Stimulated activated CD8-positive, alpha-beta memory T cell treated with anti-CD3 and anti-CD28 coated beads, Interleukin-4, amount 100 ng/mL, for 1 hour (primary cell): ENCODE results near the gene MAB21L1.

Source experiments
- DNase-seq, 2 donors: peaks; one replicate each; pipeline ENCODE4 v3.0.0-alpha.2; 2020; ENCODE audit warnings: low read depth in 2 of 2, low spot score in 1 of 2

MAB21L1 gene

DNA sequence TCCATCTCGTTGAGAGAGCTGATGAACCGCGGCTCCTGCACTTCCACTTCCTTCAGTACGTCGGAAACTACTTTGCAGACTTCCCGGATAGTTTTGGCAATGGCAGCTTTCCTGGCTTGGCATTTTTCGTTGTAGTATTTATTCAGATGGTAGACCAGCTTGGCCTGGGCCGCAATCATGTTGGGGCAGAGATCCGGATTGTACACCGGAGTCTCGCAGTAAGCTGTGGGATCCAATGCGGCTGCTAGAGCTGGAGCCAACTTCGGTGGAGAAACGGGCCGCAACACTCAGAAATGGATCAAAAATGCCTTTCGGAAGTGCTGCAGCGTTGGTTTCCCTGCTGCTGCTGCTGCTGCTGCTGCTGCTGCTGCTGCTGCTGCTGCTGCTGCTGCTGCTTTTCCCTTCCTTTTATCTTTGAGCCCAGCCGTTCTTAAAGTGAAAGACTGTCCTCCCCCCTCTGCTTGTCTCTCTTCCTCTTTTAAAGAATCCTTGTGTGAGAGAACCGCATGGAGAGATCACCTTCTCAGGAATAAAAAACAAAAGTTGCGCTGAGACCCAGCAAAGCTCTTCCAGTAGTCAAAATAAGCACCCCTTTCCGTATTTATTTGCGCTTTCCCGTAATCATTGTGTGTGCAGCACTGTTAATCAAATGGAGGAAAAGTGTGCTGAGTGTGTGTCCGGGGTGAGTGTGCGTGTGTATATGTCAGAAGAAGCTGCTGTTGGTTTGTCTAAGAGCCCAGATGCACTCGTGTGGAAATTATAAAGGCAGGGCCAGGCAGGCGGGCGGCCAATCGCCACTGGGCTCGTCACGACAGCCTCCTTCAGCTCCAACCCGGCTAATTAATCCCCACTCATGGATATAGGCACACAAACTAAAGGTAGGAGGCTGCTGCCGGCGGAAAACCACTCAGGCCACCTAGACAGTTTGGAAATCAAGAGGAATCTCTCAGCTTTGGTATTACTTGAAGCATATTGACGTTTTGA, at the start of gene MAB21L1:
MAB21L1 (minus strand) TSS at position 730 of the 984 bp plus-strand sequence; CDS start at position 179, 551 bp downstream.
- DNase-seq, result no peak

DNA sequence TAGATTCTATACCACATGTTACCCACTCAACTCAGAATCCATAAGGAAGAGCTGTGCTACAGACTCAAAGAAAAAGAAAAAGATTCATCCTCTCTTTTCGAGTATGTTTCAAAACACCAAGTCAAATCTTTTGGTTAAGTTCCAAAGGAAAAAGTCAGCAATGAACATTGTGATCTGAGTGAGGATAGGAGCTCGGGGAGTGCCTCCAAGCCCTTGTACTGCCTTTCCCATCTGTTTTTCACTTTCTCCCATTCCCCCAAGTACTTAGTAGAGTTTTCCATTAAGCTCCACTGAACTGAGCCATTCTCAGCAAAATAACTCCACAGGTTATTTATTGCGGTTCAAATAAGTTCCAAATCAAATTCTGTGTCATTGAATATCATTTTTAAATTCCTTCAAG, 47.7 kb upstream of the MAB21L1 start:
- DNase-seq, result no peak

DNA sequence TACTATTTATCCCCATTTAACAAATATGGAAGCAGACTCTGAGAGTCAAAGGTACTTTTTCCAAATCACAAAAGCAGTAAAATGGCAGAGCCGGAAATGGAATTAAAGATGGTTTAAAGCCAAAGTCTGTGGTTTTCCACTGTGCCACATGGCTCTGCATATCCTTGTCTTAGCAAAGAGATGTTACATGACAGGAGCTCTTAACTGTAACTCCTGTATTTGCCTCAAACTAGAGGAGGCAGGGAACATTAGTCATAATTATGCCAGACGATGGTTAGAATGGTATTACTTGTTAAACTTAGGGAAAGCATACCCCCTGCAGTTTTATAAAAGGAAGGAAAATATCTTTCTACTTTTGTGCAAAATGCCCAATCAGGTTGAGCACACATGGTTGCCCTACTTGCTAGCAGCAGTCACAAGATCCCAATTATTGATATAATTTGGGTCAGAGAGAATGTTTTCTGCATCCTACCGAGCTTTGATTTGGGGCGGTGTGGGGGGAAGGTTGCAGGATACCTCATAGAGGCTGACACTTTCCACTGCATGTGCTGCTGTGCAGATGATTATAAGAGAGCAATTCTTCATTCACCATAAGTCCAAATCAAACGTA, 42.0 kb upstream of the MAB21L1 start:
- DNase-seq, result no peak

DNA sequence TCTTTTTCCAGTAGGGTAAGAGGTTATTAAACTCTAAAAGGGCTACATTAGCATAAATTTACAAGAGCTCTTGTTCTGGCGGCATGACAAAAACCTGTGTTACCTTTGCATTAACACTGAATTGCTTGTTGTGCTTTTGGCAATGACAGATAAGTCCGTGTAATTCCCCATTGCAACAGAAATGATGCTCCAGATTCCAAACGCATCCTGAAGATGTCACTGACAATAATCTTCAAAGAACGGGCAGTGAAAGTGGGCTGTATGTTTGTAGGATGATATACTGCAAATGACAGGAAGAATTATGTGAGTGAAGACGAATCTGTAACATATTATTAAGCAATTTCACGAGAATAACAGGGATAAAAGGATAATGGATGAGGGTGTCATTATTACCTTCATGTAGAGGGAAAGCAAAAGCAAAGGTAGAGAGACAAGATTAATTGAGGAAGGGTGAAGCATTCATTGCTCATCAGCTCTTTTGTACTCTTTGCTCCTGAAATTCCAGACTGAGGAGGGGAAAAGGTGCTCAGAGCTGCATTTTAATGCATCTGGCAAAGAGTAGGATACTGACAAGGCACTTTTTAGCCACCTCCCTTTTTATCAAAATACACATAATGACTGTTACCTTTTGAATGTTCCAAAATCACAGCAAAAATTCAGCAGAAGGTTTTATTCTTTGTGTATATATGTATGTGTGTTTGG, 38.5 kb upstream of the MAB21L1 start:
- DNase-seq, result no peak

DNA sequence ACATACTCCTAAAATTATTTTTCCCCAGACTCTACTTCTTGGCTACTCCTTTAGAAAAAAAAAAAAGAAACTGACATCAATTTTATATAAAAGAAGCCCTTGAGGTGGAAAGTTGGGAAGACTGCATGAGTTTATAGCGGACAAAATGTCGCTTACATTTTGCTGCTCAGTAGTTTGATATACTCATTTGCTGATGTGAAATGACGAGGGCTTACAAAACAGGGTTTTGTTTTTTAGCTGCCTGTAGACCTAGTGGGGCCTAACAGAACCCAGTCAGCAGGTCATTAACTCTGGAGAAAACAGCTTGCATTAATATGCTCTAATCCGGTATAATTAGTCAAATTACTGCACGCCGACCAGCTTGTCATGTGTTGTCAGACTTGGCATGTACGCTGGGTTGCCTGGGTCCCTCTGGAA, 37.6 kb upstream of the MAB21L1 start:
- DNase-seq, result no peak

DNA sequence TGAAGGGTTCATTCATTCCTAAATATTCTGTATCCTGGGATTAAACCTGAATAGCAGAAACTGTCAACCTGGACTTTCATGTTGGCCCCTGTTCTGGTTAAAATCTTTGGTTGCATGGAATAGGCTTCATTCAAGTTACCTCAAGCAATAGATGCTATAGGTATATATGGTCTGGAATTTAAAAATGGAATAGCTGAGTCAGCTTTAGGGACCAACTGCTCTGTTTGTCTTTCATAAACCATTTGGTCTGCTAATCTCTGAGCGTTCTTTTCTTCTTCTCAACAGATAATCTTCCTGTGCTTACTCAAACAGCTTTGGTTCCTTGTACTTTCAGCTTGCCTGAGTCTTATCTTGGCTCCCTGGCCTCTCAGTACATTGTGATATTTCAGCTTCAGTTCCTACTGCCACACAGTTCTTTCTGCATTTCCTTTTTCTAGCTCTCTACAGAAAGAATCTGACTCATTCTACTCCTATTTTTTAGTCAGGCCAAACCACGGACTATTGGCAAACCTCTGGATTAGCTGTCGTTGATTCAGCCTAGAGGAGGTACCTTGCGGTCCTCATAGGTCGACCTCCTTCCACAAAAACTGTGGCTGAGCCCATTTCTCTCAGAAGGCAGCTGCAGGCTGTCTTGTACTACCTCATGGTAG, 35.9 kb upstream of the MAB21L1 start:
- DNase-seq, result no peak

DNA sequence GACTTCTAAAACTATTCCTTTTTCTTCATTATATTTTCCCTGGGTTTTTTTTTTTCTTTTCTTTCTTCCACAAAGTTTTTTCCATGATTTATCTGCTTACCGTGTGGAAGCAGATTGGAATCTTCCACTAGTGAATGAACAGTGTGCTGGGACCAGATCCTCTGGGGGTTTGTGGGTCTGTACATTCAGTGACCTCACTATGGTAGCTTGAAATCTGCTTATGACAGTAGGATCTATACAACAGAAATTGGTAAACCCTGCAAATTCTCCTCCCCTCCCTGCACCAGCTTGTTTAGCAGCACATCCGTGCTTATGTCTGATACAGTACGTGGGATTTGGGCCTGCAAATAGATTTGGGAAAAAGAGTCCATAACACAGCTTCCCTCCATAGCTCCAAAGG, 26.0 kb upstream of the MAB21L1 start:
- no peak for DNase-seq

DNA sequence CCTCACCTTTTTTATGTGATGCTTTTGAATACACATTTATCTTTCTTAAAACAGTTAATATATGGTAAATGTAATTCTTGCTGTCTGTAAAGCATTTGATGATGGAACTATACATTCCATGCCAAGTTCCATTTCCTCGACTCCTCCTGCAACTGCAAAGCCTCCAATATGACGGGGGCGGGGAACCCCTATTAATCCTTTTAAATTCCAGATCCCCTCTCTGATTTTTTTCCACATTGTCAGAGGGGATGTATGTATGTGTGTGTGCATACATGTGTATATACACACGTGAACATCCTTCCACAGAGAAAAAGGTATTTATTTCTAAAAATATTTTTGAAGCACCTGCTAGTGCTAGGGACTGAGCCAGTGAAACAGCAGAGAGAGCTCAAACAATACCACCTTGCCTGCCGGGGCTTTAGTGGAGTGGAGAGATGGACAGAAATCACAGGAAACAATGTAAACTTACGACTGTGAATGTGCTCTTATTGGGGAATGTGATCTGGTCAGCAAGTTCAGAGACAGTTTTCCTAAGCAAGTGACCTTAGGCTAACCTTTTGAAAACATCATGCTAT, 25.3 kb upstream of the MAB21L1 start:
- DNase-seq, result no peak

DNA sequence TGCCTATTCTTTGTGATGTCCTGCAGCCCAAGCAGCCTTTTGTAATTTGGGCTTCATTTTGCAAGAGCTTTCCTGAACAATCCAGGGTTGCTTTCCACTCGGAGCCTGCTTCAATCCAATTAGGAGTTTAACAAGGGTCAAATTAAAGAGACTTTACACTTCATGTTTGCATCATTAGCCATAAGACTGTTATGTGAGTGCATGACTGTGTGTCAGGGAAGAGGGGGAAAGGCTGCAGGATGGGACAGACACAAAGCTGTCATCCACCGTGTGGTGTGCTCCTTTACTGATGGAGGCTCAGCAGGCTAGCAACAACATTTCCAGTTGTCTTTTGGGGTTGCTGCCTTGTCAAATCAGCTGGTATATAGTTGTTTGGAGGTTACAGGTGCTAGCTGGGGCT, 23.7 kb upstream of the MAB21L1 start:
- no peak for DNase-seq

DNA sequence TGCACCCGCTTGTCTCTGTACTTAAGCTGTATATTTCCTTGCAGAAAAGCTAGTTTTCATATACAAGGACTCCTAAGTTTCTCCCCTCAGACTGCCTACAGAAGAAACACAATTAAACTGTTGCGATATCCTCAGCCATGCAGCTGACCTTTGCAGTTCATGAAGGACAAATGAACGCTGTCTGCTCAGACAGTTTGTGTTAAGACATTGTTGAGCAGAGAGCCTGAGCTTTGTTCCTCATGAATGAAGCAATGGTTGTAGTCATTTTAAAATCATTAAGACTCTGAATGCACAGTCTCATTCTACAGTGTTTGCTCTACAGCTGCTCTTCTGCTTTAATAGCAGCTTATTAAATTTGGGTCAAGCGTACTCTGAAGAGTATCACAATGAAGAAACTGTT, 23.2 kb upstream of the MAB21L1 start:
- DNase-seq, result no peak

DNA sequence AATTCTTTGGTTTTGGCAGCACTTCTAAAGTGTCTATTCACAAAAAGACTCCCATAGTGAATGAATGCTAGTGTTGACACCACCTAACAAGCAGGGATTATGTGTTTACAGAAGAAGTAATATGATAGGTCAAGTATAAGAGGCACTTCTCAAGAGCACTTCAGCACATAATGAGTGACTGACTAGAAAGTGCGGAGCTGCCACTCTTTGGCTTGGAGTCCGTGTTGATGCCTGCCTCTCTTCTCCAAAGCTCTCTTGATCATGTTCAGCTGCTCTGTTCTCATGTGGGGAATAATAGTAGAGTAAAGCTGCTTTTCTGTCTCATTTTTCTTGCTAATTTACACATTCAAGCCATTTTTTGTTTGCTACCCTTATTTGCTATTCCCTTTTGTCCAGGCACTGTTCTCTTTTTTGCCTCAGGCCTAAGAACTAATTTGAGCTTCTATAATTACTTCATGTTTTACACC, 22.7 kb upstream of the MAB21L1 start:
- no peak for DNase-seq

DNA sequence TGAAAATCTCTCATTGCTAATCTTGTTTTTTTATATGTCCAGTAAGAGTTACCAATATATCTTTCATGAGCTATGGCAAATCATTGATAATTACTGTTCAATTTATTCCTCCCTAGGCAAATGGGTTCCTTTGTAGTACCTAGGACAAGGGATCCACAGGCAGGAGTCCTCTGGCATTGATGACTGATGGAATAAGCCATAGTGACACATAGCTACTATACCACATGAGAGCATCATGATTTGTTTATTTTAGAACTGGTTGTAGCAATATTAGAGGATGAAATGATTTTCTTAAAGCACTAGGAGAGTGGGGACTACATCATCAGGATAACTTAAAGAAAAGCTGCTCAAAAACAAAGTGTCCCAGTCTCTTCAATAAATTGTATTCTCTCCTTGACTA, 21.7 kb upstream of the MAB21L1 start:
- DNase-seq, result no peak

DNA sequence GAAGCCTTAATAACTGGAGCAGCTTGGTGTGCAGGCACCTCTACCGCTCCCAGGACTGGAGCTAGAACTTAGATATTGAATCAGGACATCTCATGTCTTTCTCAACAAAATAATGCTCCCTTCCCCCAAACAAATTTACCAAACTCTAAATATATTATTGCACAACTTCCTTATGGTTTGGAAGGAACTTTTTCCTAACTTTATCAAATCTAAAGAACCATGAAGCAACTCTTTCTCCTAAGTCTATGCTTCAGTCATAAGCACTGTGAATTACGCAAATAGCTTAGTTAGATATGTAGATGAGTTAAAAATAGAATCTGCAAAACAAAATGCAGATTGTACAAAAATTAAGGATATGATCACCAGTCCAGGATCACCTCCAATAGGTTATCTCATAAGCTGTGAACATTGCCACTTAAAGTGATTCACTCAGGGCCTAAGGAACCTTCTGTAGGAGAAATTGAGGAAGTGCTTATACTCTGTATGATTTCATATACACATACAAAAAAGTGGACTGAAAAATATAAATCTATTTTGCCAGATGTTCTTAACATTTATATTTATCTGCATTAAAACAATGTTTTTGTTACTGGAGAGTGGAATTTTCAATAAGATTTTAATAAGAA, 20.4 kb upstream of the MAB21L1 start:
- DNase-seq, result no peak

DNA sequence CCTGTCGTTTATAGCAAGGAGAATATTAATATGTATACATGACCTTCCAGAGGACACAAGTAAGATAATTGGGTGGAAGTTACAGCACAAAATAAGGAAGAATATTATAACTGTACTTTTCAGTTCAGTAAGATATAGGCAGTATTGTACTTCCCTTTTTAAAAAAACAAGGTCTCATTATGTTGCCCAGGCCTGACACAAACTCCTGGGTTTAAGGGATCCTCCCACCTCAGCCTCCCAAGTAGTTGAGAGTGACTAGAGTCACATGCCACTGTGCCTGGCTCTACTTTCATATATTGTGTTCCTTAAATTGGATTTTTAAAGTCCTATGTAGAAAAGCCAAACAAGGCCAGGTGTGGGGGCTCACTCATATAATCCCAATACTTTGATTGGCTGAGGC, 19.5 kb upstream of the MAB21L1 start:
- no peak for DNase-seq

DNA sequence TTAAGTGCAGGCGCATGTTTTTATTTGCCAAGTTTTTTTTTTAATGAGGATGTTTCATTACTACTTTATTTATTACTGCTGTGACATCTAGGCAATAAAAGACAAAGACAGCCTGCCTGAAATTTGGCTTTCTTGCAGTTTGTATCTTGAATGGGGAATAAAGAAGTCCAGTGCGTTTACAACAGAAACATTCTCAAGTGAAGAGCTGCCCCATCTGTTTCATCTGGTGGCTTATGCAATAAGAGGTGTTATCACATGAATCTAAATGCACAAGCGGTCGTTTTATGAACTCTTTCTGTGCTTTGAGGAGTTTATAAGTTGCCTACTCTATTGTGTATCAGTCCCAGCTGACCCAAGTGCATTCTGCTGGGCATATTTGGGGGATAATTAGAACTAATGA, 12.6 kb upstream of the MAB21L1 start:
- no peak for DNase-seq

DNA sequence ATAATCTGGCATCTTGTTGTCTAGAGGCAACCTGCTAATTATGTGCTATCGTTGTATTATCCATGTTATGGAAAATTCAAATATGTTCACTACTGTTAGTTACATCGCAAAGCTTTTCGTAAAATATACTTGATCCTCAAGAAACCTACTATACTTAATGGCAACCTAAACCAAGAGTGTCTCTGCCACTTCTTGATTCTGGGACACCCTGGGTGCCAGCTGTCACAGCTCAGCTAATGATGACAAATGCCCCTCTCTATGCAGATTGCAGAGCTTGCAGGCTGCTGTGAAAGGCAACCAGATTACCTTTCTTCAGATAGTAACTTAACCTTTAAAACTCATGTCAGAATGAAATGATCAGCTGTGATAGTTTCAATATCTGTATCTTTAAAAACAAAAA, 8.9 kb upstream of the MAB21L1 start:
- no peak for DNase-seq

DNA sequence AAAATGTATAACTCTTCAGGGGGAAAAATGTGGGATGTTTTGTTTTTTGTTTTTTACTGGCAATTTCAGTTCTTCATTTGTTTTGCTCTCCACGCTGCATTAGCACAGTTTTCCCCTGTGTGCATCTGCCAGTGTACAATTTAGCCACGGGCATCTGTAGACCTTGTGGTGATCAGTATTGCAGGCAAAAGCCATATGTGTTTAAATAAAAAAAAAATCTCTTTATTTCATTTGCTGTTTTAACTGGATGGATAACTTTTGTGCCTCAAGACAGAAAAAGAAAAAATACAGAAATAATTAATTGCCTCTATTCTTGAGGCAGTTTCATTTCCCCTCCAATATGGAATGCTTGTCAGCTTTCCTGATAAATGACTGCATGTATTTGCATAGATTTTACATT, 7.9 kb upstream of the MAB21L1 start:
- no peak for DNase-seq

DNA sequence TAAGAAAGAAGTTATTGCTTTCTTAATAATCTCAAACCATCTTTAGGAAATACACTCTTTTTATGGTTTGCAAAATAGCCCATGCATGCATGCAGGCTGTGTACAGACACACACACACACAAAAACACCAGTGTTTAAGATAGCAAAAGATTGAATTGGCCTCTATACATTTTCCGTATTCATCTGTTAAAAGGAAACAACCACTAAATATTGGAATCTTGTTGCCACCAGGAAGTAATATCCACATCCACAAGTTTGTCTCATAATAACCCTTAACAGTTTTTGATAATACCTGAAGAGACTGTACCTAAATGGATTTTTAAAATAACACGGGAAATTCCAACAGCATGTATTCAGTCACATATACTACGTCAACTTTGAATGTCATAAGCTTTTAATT, 7.3 kb upstream of the MAB21L1 start:
- DNase-seq, result no peak

DNA sequence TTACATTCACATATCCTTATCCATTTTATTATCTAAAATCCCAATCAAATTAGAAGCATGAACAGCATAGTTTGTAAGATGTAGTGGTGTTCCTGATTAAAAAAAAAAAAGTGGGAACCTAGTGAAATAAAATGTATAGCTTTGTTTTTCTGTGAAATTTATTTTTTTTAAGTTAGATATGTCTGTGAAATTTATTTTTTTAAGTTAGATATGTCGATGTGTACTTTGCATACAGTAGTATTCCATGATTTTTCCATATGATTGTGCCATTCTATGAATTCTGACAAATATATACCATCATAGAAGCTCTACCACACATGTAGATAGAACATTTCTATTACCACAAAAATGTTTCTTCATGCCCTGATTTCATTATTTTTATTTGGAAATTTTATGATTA, 6.0 kb upstream of the MAB21L1 start:
- no peak for DNase-seq

DNA sequence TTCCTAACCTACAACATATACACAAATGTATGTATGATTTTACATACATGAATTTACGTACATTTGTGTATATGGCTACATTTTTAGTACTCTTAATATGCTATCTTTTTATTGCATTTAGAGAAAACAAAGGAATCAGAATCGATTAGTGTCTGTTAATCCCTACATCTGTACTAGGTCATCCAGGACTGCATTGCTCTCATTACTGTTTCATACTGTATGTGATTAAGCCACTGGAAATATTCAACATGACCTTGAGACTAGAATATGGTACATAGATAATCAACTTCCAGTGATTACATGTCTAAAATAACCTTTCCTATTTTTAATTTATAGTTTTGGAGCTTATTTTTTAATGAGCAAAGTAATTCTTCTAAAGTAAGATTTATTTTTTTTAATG, 5.3 kb upstream of the MAB21L1 start:
- DNase-seq, result no peak

DNA sequence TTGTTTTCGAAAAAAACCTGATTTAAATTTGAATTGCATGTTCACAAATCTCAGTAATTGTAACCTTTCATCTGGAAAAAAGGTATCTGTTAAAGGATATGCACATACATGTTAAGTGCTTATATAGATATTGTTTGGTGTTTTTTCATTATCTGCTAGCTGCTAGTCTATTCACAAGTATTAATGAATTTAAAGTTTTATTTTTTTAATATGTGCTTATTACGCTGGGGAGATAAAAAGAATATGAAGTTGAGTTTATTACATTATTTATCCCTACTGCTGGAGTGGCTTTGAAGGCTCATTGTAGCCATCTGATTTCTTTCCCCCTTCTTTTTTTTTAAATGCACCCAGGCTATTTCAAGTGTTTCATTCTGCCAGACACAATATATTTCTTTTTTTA, 3.9 kb upstream of the MAB21L1 start:
- no peak for DNase-seq
